ENCODE results near the gene LRP1B.
"Not testable (repeated sequence)": the region's sequence is repeated elsewhere in the genome, so short reads cannot be mapped to it uniquely, and the experiment has no call there.

The LRP1B gene

DNA sequence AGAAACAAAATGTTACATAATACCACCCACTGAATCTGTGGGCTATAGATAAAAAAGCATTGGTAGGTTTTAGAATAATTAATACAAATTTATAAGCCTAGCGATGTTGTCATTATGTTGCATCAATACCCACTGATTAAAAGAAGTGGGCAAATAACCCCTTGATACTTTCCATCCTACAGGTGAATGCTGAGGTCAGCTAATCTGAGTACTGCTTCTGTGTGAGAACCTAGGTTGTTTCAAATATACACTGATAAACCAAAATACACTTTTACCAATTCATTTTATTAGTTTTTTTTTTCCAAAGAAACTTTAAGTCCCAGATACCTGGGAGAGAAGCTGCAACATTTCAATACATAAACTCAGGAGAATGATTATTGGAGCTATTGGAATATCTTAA is 948.6 kb downstream of the LRP1B start:
- TF ChIP-seq, protein P1, sequence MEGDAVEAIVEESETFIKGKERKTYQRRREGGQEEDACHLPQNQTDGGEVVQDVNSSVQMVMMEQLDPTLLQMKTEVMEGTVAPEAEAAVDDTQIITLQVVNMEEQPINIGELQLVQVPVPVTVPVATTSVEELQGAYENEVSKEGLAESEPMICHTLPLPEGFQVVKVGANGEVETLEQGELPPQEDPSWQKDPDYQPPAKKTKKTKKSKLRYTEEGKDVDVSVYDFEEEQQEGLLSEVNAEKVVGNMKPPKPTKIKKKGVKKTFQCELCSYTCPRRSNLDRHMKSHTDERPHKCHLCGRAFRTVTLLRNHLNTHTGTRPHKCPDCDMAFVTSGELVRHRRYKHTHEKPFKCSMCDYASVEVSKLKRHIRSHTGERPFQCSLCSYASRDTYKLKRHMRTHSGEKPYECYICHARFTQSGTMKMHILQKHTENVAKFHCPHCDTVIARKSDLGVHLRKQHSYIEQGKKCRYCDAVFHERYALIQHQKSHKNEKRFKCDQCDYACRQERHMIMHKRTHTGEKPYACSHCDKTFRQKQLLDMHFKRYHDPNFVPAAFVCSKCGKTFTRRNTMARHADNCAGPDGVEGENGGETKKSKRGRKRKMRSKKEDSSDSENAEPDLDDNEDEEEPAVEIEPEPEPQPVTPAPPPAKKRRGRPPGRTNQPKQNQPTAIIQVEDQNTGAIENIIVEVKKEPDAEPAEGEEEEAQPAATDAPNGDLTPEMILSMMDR (IDR thresholded peaks at IDR 0.05; ENCODE audit: insufficient read depth, low read depth, low read length, missing control alignments), result no peak
- no peak for DNase-seq (ENCODE audit: low read depth)
- H3K4me3 ChIP-seq (ENCODE audit: low read length), result no peak overlapping the region

DNA sequence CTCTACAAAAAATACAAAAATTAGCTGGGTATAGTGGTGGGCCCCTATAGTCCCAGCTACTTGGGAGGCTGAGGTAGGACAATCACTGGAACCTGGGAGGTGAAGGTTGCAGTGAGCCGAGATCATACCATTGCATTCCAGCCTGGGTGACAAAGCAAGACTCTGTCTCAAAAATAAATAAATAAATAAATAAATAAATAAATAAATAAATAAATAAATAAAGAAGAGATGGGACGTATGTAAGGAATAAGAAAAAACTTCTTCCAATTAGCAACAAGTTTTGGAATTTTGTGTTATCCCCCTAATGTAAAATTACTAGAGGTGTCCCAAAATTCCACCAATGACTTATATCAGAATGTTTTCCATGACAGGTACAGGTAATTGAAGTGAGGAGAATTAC is 961.7 kb downstream of the LRP1B start:
- not testable (repeated sequence) for H3K4me3 ChIP-seq (ENCODE audit: low read length); DNase-seq (ENCODE audit: low read depth)

DNA sequence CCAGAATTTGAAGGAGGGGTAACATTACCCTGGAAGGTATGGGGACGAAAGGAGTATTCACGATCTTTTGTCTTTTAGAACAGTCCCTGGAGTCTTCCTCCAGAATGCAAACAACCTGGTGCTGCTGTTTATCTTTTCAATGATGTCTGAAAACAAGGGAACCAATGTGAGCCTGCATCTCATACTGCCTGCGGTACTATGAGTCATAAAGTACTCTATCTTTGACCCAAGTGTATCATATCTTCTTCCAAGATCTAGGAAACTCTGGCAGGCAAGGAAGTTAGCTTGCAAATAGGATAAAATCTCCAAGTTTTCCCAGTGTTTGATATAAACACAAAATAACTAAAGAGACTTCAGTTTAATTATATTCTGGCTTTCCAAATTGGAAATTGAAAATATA is 968.5 kb downstream of the LRP1B start:
- no peak overlapping the region for H3K4me3 ChIP-seq (ENCODE audit: low read length)
- peak; percentile 6 for DNase-seq (ENCODE audit: low read depth)
- TF ChIP-seq, protein P1 (IDR thresholded peaks at IDR 0.05; ENCODE audit: insufficient read depth, low read depth, low read length, missing control alignments), result no peak

DNA sequence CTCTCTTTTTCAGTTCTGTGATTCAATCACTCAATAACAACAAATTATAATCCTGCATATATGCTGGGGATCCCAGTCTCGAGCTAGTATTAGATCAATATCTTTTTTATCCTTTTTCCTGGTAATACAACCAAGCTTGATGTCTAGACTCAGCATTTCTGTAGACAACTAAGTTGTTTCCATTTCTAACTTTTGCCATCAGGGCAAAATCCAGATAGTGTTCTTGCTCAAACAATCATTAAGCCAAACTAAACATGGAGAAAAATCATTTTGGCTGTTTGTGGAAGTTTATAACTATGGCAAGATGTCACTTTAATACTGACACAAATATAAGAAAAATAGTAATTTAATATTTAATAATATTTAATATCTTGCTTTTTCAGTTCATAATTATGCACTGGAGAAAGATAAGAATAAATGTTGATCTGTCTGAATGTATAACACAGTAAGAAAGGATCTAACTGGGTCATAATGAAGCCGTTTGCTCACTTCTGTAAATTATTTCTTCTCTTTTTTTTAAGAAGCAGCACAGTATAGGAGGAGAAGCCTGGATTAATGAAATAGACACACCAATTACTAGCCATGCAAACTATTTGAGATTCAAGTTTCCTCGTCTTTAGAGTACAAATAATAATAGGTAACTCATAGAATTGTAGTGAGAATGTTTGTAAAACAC is 979.1 kb downstream of the LRP1B start:
- DNase-seq (ENCODE audit: low read depth), result no peak
- TF ChIP-seq, protein P1 (IDR thresholded peaks at IDR 0.05; ENCODE audit: insufficient read depth, low read depth, low read length, missing control alignments), result no peak
- no peak overlapping the region for H3K4me3 ChIP-seq (ENCODE audit: low read length)

DNA sequence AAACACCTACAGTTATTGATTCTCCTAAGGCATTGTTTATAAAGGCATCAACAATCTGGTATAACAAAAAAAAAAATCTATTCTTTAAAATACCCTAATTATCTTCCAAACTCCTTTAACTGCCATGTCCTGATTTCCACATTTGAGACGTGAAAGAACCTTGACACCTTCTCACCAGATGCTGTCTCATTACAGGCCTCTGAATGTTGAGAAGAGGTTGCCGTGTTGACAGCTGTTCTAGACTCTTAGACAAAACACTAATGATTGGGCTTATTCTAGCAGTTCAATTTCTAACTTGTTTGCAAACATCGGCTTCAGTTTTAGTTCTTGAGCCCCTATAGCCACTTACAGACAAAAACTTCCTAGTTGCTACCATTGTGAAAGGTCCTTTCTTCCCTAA is 988.8 kb downstream of the LRP1B start:
- TF ChIP-seq, protein P1 (IDR thresholded peaks at IDR 0.05; ENCODE audit: insufficient read depth, low read depth, low read length, missing control alignments), result no peak
- no peak overlapping the region for H3K4me3 ChIP-seq (ENCODE audit: low read length)
- no peak for DNase-seq (ENCODE audit: low read depth)

DNA sequence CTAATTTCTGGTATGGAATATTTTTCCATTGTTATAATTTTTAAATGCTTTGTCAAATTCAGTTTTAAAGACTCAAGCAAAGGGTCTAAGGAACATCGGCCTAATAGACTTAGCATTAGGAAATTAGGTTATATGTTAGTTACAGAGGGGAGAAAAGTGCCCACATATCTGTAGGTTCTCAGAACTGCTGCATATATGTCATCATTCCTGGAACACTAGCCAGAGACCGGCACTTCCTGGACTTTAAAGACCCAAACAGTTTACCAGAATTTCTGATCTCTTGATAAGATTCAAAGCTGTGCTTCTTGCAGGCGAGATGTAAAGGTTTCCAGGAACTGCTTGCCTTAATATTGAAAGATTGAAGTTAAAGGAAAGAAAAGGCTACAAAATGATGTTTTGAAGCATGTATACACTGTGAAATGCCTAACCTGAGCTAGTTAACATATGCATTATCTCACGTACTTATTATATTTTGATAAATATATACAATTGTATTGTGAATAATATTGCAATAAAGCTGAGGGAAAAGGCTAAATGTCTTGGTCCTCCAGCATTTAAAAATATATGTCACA is 993.6 kb downstream of the LRP1B start:
- no peak for DNase-seq (ENCODE audit: low read depth)
- TF ChIP-seq, protein P1 (IDR thresholded peaks at IDR 0.05; ENCODE audit: insufficient read depth, low read depth, low read length, missing control alignments), result no peak
- H3K4me3 ChIP-seq (ENCODE audit: low read length), result no peak overlapping the region

DNA sequence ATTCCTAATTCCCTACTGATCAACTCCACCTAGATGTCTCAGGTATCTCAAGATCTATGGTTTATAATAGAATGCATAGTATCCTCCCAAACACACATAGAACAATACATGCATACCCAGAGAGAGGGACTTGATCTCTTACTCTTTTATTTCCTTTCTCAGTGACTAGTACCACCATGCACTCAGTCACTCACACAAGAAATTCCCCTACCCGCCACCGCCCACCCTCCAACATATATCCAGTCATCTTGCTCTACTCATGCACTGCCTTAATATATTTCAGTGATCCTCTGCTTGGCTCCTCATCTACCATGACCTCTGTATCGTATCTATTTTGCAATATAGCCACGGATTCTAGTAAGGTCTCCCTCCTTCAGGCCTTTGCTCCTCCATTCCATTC is 996.9 kb downstream of the LRP1B start:
- no peak overlapping the region for H3K4me3 ChIP-seq (ENCODE audit: low read length)
- no peak for DNase-seq (ENCODE audit: low read depth)
- TF ChIP-seq, protein P1 (IDR thresholded peaks at IDR 0.05; ENCODE audit: insufficient read depth, low read depth, low read length, missing control alignments), result no peak
